BE2C (cell line): ENCODE results near the gene CRISPLD2.

Experiments
- DNase-seq: peaks from one replicate; pipeline ENCODE4 v3.0.0-alpha.2; 2020
- H3K27me3 ChIP-seq: fragments of 250-450 bp; sonication (Bioruptor Pico); 2 replicates; pipeline ENCODE4 v1.5.1; 2020; ENCODE audit warnings: mild to moderate bottlenecking
- H3K36me3 ChIP-seq: fragments of 250-450 bp; sonication (Bioruptor Pico); 2 replicates; pipeline ENCODE4 v1.5.1; 2020; ENCODE audit warnings: mild to moderate bottlenecking
- H3K4me1 ChIP-seq: fragments of 250-450 bp; sonication (Bioruptor Pico); 2 replicates; pipeline ENCODE4 v1.5.1; 2020
- H3K4me3 ChIP-seq: 2 replicates; pipeline ENCODE4 v1.5.1; 2011; ENCODE audit warnings: low read depth, low read length
- H3K9me3 ChIP-seq: fragments of 250-450 bp; sonication (Bioruptor Pico); 2 replicates; pipeline ENCODE4 v1.5.1; 2020
- TF ChIP-seq, protein P1 (sequence below): IDR thresholded peaks from 2 replicates; pipeline ENCODE4 v1.5.1; 2012; ENCODE audit warnings: mild to moderate bottlenecking, low read depth, low read length

The CRISPLD2 gene

DNA sequence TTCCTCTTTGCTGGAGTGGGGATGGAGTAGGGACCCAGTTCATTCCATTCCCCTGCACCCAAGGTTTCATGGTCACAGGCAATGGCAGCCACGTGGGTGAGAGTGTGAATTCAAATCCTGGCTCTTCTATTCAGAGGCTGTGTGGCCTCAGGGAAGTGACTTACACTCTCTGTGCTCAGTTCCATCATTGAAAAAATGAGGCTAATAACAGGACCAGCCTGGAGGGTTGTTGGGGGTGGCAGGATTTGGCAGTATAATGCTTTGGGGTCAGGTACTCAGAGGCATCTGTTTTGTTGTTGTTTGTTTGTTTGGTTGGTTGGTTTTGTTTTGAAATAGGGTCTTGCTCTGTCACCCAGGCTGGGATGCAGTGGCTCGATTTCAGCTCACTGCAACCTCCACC, 2.2 kb upstream of the CRISPLD2 start:
- Histone ChIP-seq H3K27me3 (no peaks in the 10 kb centered on the region), H3K4me1 (peaks cover 4% of the 10 kb centered on the region), H3K9me3 (no peaks in the 10 kb centered on the region), H3K4me3 (no peak overlapping the region), H3K36me3 (no peaks in the 10 kb centered on the region)
- TF ChIP-seq, protein P1, sequence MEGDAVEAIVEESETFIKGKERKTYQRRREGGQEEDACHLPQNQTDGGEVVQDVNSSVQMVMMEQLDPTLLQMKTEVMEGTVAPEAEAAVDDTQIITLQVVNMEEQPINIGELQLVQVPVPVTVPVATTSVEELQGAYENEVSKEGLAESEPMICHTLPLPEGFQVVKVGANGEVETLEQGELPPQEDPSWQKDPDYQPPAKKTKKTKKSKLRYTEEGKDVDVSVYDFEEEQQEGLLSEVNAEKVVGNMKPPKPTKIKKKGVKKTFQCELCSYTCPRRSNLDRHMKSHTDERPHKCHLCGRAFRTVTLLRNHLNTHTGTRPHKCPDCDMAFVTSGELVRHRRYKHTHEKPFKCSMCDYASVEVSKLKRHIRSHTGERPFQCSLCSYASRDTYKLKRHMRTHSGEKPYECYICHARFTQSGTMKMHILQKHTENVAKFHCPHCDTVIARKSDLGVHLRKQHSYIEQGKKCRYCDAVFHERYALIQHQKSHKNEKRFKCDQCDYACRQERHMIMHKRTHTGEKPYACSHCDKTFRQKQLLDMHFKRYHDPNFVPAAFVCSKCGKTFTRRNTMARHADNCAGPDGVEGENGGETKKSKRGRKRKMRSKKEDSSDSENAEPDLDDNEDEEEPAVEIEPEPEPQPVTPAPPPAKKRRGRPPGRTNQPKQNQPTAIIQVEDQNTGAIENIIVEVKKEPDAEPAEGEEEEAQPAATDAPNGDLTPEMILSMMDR = no peak
- DNase-seq = no peak

DNA sequence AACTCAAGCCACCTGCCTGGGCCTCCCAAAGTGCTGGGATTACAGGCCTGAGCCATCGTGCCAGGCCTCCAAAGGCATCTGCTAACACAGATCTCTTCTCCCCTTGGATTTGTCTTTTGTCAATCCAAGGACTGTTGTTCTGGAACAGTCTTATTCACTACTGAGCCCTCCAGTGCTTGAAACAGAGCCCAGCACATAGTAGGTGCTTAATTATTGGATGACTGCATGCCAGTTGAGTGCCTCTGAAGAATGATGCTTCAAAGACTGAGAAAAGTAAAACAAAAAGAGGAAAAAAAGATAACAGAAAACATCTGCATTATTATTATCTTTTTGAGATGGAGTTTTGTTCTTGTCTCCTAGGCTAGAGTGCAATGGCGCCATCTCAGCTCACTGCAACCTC, 1.7 kb upstream of the CRISPLD2 start:
- Histone ChIP-seq H3K4me1 (peaks cover 4% of the 10 kb centered on the region), H3K27me3 (no peaks in the 10 kb centered on the region), H3K9me3 (no peaks in the 10 kb centered on the region), H3K4me3 (no peak overlapping the region), H3K36me3 (no peaks in the 10 kb centered on the region)
- TF ChIP-seq, protein P1 = no peak
- DNase-seq = no peak

GRCh38 chr16:84818989-84819643, 669 bp upstream of the CRISPLD2 start:
- Histone ChIP-seq H3K9me3 (no peaks in the 10 kb centered on the region), H3K4me3 (no peak overlapping the region), H3K27me3 (no peaks in the 10 kb centered on the region), H3K4me1 (peaks cover 4% of the 10 kb centered on the region), H3K36me3 (no peaks in the 10 kb centered on the region)
- no peak for DNase-seq
- TF ChIP-seq, protein P1 = no peak

- Histone ChIP-seq H3K4me1 (peaks cover 4% of the 10 kb centered on the region), H3K9me3 (no peaks in the 10 kb centered on the region), H3K36me3 (no peaks in the 10 kb centered on the region), H3K27me3 (no peaks in the 10 kb centered on the region), H3K4me3 (peak overlapping the region; percentile 65)
- TF ChIP-seq, protein P1 = no peak
- DNase-seq = no peak
Observed at GRCh38 chr16:84820305-84820684, 510 bp downstream of the CRISPLD2 start.

DNA sequence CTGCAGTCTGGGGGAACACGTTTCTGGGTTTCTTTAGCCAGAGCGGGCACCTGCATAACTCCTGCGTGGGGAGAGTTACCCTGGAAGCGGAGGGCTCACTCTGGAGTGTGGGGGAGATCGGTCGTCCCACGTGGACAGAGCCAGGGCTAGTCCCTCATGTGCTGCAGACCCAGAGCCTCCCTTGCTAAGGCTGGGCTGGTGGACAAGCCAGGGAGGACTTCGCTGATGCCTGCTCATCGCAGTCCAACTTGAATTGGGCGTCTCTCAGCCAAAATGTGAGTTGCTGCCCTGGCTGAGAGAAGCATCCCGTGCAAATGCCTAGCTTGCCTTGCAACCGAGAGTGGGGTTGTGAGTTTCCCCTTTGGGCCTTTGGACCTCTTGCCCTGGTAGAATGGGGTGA, 986 bp downstream of the CRISPLD2 start:
- no peaks in the 10 kb centered on the region for H3K27me3 ChIP-seq

GRCh38 chr16:84821179-84821578, 1.4 kb downstream of the CRISPLD2 start:
- H3K27me3 ChIP-seq = no peaks in the 10 kb centered on the region
- TF ChIP-seq, protein P1 = no peak
- no peak overlapping the region for H3K4me3 ChIP-seq
- H3K36me3 ChIP-seq = no peaks in the 10 kb centered on the region
- DNase-seq = no peak
- H3K9me3 ChIP-seq = no peaks in the 10 kb centered on the region
- H3K4me1 ChIP-seq = peaks cover 4% of the 10 kb centered on the region

More for the DNA sequence above, 986 bp downstream of the CRISPLD2 start:
- TF ChIP-seq, protein P1 = no peak
- H3K4me1 ChIP-seq = peaks cover 4% of the 10 kb centered on the region
- no peak overlapping the region; the same call in 1 of the 2 replicates for H3K4me3 ChIP-seq
- no peaks in the 10 kb centered on the region for H3K9me3 ChIP-seq
- no peaks in the 10 kb centered on the region for H3K36me3 ChIP-seq
- DNase-seq = no peak
